Neural cell (in vitro differentiated cells): ENCODE results near the gene SYT5.

Source experiments
- EP300 ChIP-seq: fragments of 450-650 bp; conservative IDR thresholded peaks from 2 replicates; pipeline ENCODE4 v1.6.1; 2014; ENCODE audit warnings: antibody characterized with exemption, mild to moderate bottlenecking, moderate library complexity; ENCODE audit not compliant: poor library complexity, severe bottlenecking
- EZH2 ChIP-seq: fragments of 200-600, 300-800 bp; shearing (Covaris generic), sonication (generic); IDR thresholded peaks from 2 replicates; pipeline ENCODE4 v1.6.1; 2014; ENCODE audit warnings: antibody characterized with exemption, low read length, borderline replicate concordance, mild to moderate bottlenecking; ENCODE audit not compliant: insufficient read depth, poor library complexity, severe bottlenecking

DNA sequence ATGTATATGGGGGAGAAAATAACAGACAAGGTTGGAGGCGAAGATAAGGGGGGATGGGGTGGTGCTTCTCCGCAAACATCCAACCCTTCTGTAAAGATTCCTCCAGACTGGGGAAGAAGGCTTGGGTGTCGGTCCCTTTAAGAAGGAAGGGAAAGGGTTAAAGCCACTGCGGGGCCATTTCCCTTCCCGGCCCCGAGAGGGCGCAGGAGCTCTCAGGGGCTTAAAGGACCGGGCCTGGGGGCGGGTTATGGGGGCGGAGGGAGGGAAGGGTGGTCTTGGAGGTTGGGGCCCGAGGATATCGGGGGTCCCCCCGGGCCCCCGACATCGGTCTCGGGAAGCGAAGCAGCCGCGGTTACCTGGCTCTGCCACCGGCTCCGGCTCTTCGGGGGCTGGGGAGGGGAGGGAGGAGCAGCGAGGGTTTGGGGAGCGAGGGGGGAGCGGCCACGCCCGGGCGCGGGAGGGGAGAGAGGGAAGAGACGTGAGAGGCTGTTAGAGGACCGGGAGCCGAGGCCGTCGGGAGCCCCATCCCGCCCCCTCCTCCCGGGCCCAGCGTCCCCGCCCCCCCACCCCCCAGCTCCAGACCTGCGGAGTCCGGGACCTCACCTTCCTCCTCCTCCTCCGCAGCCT, 33.9 kb downstream of the SYT5 start:
- TF ChIP-seq EZH2 (no peak), EP300 (no peak)
